ENCODE measurements around the gene PIANP.

GRCh38 chr12:6742834-6743233 is 42.2 kb upstream of the PIANP start:
- no peak for TF ChIP-seq CTCF (IDR thresholded peaks at IDR 0.05; ENCODE audit: borderline replicate concordance, extremely low read depth, low read length, poor library complexity, severe bottlenecking)
- no peak for TF ChIP-seq EZH2 (IDR thresholded peaks at IDR 0.05; ENCODE audit: borderline replicate concordance, low read depth, low read length, severe bottlenecking)
